22Rv1 (cell line): ENCODE measurements around the gene CSMD2.
A peak's percentile ranks its signal among the peaks of the same experiment; 100 is the strongest.

Source experiments
- H3K27ac ChIP-seq: fragments of 450-650 bp; 2 replicates; pipeline ENCODE4 v1.5.1; 2017
- CTCF ChIP-seq: fragments of 450-650 bp; IDR thresholded peaks from 2 replicates; pipeline ENCODE4 v1.5.1; 2017; ENCODE audit warnings: mild to moderate bottlenecking
- ZFX ChIP-seq: fragments of 450-650 bp; IDR thresholded peaks from 2 replicates; pipeline ENCODE4 v1.6.1; 2017; ENCODE audit warnings: antibody characterized with exemption, borderline replicate concordance

The CSMD2 gene

GRCh38 chr1:33661811-33662454 is 503.1 kb downstream of the CSMD2 start:
- H3K27ac ChIP-seq = no peak overlapping the region
- TF ChIP-seq CTCF = no peak
- TF ChIP-seq ZFX = no peak

- TF ChIP-seq ZFX (no peak), CTCF (no peak)
Measured at GRCh38 chr1:33660956-33661355, 504.1 kb downstream of the CSMD2 start.

GRCh38 chr1:33660244-33660643 is 504.8 kb downstream of the CSMD2 start:
- no peak for TF ChIP-seq CTCF
- TF ChIP-seq ZFX = no peak
- H3K27ac ChIP-seq = peak overlapping the region; percentile 42

More at GRCh38 chr1:33660956-33661355, 504.1 kb downstream of the CSMD2 start:
- H3K27ac ChIP-seq = no peak overlapping the region

- TF ChIP-seq ZFX = no peak
- no peak for TF ChIP-seq CTCF
- H3K27ac ChIP-seq = peak overlapping the region; percentile 42
Measured at GRCh38 chr1:33659641-33660040, 505.4 kb downstream of the CSMD2 start.

- no peak for TF ChIP-seq CTCF
- TF ChIP-seq ZFX = no peak
- H3K27ac ChIP-seq = no peak overlapping the region
Measured at GRCh38 chr1:33657833-33658232, 507.2 kb downstream of the CSMD2 start.

- TF ChIP-seq ZFX (no peak), CTCF (no peak)
- H3K27ac ChIP-seq = no peak overlapping the region
Measured at GRCh38 chr1:33656467-33657005, 508.5 kb downstream of the CSMD2 start.

- TF ChIP-seq ZFX = no peak
- no peak for TF ChIP-seq CTCF
- H3K27ac ChIP-seq = no peak overlapping the region
Measured at GRCh38 chr1:33655496-33655895, 509.5 kb downstream of the CSMD2 start.
